Measurements from ENCODE around the gene RIOK2.

The RIOK2 gene

GRCh38 chr5:97121848-97122247, 61.2 kb downstream of the RIOK2 start:
- DNase-seq, result no peak

DNA sequence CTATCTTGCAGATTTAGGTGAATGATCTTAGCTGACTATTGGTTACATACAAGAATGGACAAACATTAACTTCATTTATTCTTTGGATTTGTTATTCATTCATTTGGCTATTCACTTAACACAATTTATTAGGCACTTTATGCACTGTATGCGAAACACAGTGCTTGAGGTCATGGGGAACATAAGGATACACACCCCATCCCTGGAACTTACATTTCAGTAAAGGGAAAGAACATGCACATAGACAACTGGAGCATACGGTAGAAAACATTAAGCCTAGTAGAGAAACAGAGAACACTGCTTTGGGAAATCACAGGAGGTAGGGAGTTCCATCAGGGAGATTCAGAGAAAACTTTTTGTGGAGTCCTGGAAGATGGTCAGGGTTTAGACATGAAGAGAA, 62.9 kb downstream of the RIOK2 start:
- DNase-seq, result no peak

GRCh38 chr5:97119007-97119390, 64.0 kb downstream of the RIOK2 start:
- no peak for DNase-seq

- DNase-seq, result no peak
Observed at GRCh38 chr5:97118261-97119006, 64.6 kb downstream of the RIOK2 start.

- no peak for DNase-seq
Observed at GRCh38 chr5:97115932-97116331, 67.1 kb downstream of the RIOK2 start.

GRCh38 chr5:97112230-97112629, 70.8 kb downstream of the RIOK2 start:
- DNase-seq, result no peak

DNA sequence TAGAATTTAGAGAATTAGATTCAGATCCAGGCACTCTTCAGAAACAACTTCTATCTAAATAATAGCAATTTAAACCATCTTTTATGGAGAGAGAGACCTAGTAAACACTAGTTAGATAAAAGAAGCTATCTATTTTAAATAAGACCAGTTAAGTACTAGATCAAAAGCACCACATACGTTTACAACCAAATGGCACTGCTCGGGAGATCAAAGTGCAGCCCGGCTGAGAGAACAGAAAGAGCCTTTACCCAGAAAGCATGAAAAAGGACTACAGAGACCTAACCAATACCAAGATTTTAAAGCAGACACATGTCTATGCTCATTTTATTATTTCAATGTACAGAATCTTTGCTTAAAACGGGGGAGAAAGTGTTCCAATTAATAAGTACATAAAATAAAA, 71.4 kb downstream of the RIOK2 start:
- DNase-seq, result no peak

DNA sequence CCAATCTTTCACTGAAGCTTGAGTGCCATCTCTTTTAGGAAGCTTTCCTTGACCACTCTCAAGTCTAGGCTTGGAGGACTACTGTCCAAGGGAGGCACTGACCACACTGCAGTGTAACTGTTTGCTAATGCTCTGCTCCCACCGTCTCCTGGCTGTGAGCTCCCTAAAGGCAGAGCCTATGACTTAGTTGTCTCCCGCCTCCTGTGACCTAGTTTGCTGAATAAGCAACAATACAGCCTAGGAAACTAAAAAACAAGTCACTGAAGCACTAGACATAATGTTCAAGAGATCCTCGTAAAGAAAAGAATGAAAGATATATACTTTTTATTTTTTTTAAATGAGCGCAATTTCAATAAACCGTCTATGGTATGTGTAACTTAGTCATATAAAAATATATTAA, 72.0 kb downstream of the RIOK2 start:
- DNase-seq, result no peak

Data from stimulated activated CD4-positive, alpha-beta T cell treated with anti-CD3 and anti-CD28 coated beads, Interleukin-2, amount 100 ng/mL, for 48 hours (primary cell).